ENCODE results near the gene SSB. TPM values are rescaled to one million over a fixed set of nuclear protein-coding genes. Genes with fewer than 3 reads are reported as not detected.

SSB gene
- total and polyA plus RNA-seq, 2 of the 4 experiments (the other 2 are of a cell fraction) = 41.2 to 75.5 TPM

- TF ChIP-seq CTCF (conservative IDR thresholded peaks at IDR 0.05; ENCODE audit: low read depth, low read length) (no peak), CHD1 (IDR thresholded peaks at IDR 0.05; ENCODE audit: low read depth, low read length) (no peak), MAZ (IDR thresholded peaks at IDR 0.05; ENCODE audit: borderline replicate concordance, low read depth, low read length) (no peak), RCOR1 (IDR thresholded peaks at IDR 0.05; ENCODE audit: insufficient replicate concordance, low read length) (no peak), RAD21 (IDR thresholded peaks at IDR 0.05; ENCODE audit: low read length) (no peak)
- no peak overlapping the region for H2BK20ac ChIP-seq (ENCODE audit: low read depth, low read length)
- H3K27ac ChIP-seq (ENCODE audit: insufficient read depth, low read length) = no peak overlapping the region
- no peak overlapping the region for H2BK5ac ChIP-seq (ENCODE audit: low read depth, low read length, poor library complexity, severe bottlenecking)
- no peak overlapping the region for H3K23ac ChIP-seq (ENCODE audit: low read depth, low read length)
- no peaks in the 10 kb centered on the region; the same call in 1 of the 2 replicates for H4K20me1 ChIP-seq (ENCODE audit: insufficient read depth, low read length)
- no peak overlapping the region for H4K91ac ChIP-seq (ENCODE audit: insufficient read depth, low read depth, low read length)
- BruUV-seq (replicated peaks) = no TSS peak
- no peak overlapping the region for H3K18ac ChIP-seq (ENCODE audit: low read depth, low read length)
- dilution Hi-C loops (cut with HindIII; ENCODE audit: low sequenced_read_pairs, unreplicated experiment) = no loop called here
- H4K5ac ChIP-seq (ENCODE audit: low read depth, low read length) = no peak overlapping the region
- in situ Hi-C loops (cut with MboI; ENCODE audit: low sequenced_read_pairs) = loop anchor here (25.0 kb wide), 1 partner anchor 1119 kb away; the partner anchor contains the start of gene GORASP2
- no peak overlapping the region for H2BK120ac ChIP-seq (ENCODE audit: low read depth, low read length)
- ChIA-PET POLR2A (ENCODE audit: unreplicated experiment) (interaction anchor here (0.8 kb wide), 1 partner anchor 10 kb away, joined by 3 read pairs; the partner anchor contains the start of gene UBR3), CTCF (interaction anchor here (0.6 kb wide), 1 partner anchor 9 kb away, joined by 3 read pairs; the partner anchor contains the start of gene UBR3)
- H3K9ac ChIP-seq (ENCODE audit: low read depth, low read length) = no peak overlapping the region
- 0 out of 2 replicates have a peak, but pooled peaks cover 3% of the 10 kb centered on the region for H3K9me1 ChIP-seq (ENCODE audit: insufficient read depth, low read length)
- H3K36me3 ChIP-seq (ENCODE audit: control insufficient read depth, insufficient read depth, low read length) = peaks cover 15% of the 10 kb centered on the region; the same call in 1 of the 2 replicates
- H2AK9ac ChIP-seq (replicated peaks; ENCODE audit: low read depth, low read length, poor library complexity) = no peak overlapping the region
- H3K4me1 ChIP-seq (ENCODE audit: control insufficient read depth, insufficient read depth, low read length) = peaks cover 2% of the 10 kb centered on the region
- H3K56ac ChIP-seq (ENCODE audit: extremely low read depth, insufficient read depth, low read length) = no peak overlapping the region
- H2BK15ac ChIP-seq (ENCODE audit: low read depth, low read length) = no peak overlapping the region
- H2AFZ ChIP-seq (replicated peaks; ENCODE audit: low read length, poor library complexity) = no peak overlapping the region
- no peak overlapping the region for H3K14ac ChIP-seq (replicated peaks; ENCODE audit: low read depth, low read length)
- H3K79me1 ChIP-seq (ENCODE audit: low read depth in 1 of 2, low read length in 2 of 2) = peaks cover 10 to 40% of the 10 kb centered on the region in 2 experiments
- intact Hi-C loops (cut with micrococcal nuclease) = no loop called here
- H3K27me3 ChIP-seq (ENCODE audit: control insufficient read depth, insufficient read depth, low read length) = no peaks in the 10 kb centered on the region
- DNase-seq (no peak), ATAC-seq (ENCODE audit: low read depth) (no peak)
- no peak overlapping the region for H3K4ac ChIP-seq (ENCODE audit: low read depth, low read length)
- no peak overlapping the region for H4K8ac ChIP-seq (ENCODE audit: low read depth in 2 of 2, low read length in 2 of 2)
- no peak overlapping the region for H2AK5ac ChIP-seq (ENCODE audit: low read depth, low read length)
- H3K4me3 ChIP-seq (ENCODE audit: insufficient read depth, low read depth, low read length) = no peak overlapping the region
- no peak overlapping the region for H3K4me2 ChIP-seq (ENCODE audit: low read depth, low read length)
- no peaks in the 10 kb centered on the region for H3K9me3 ChIP-seq (ENCODE audit: control insufficient read depth, insufficient read depth, low read length)
These were observed 19.6 kb downstream of the SSB start for GRCh38 chr2:169818241-169818640.

Data from IMR-90 (cell line).